ENCODE data around the gene FAM120C. TPM values are rescaled to one million over a fixed set of nuclear protein-coding genes. Genes with fewer than 3 reads are reported as not detected.

FAM120C gene, protein sequence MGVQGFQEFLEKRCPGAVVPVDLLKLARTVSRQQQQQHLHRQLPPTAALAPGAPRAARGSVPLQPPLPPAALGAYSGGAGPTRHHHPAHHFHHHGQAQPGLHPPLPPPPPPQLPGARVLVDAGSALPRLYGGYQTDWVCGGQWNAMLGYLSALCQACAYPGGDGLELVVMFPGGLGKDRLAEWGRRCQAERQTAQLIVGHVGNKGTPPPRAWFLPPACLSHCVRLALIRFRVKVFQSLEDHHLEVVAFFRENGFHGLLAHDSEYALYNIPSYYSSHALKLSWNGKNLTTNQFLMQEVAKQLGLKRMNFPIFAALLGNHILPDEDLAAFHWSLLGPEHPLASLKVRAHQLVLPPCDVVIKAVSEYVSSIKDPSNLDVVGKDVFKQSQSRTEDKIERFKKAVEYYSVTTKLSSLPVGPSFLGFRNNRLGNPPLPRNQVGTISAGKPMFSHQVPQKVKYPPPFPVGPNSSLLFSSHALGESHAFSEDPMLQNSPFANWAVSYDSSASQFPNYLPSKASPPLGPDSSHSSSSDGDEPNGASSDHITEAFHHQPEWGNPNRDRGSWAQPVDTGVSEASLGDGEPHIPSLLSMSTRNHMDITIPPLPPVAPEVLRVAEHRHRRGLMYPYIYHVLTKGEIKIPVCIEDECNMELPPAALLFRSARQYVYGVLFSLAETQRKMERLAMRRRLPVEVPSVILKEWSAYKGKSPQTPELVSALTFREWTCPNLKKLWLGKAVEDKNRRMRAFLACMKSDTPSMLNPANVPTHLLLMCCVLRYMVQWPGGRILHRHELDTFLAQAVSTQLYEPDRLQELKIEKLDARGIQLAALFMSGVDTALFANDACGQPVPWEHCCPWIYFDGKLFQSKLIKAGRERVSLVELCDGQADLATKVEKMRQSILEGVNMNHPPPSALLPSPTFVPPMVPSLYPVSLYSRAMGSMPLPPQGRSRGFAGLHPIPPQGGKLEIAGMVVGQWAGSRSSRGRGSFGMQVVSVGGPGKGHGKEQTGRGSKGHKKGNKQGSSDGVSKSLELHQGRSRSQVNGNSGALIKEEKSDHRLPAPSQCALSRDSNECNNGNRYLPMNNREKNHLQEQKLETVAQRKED
- total RNA-seq = 10 to 100 TPM in 1 of 2 donors, 1 to 10 TPM in 1; 4.7 to 10.4 TPM

DNA sequence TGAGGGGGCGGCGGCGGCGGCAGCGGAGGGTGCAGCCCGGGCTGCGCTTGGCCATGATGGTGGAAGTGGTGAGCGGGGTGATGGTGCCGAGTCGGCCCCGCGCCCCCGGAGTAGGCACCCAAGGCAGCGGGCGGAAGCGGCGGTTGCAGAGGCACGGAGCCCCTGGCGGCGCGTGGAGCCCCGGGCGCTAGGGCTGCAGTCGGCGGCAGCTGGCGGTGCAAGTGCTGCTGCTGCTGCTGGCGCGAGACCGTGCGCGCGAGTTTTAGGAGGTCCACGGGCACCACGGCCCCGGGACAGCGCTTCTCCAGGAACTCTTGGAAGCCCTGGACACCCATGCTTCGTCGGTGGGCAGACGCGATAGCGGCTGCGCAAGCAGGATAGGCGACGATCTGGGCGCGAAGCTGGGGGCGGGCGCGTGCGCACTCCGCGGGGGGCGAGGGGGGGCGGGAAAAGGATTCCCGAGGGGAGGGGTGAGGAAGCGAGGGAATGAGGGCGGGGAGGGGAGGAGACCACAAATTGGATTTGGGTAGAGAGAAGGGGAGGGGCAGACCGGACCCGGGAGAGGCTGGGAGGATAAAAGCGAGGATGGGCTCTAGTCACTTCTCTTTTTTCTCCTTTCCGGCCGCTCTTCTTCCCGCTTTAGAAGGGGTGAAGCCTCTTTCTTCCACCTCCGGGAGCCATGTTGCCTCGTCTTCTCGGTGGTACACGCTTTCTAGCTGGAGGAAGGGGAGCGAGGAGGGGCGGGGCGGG is at the start of gene FAM120C:
FAM120C (minus strand) TSS at position 391 of the 750 bp plus-strand sequence; CDS start at position 335, 56 bp downstream.
- DNase-seq (ENCODE audit: low spot score in 2 of 2) (peak; percentile 42 to 63), ATAC-seq (peak; percentile 57 to 77)
- Mint-ChIP-seq H3K36me3 (peaks cover 21 to 23% of the 10 kb centered on the region in 2 donors), H3K27ac (peak within 1 kb of the TSS; percentile 90 to 94), H3K9me3 (no peaks in the 10 kb centered on the region)

DNA sequence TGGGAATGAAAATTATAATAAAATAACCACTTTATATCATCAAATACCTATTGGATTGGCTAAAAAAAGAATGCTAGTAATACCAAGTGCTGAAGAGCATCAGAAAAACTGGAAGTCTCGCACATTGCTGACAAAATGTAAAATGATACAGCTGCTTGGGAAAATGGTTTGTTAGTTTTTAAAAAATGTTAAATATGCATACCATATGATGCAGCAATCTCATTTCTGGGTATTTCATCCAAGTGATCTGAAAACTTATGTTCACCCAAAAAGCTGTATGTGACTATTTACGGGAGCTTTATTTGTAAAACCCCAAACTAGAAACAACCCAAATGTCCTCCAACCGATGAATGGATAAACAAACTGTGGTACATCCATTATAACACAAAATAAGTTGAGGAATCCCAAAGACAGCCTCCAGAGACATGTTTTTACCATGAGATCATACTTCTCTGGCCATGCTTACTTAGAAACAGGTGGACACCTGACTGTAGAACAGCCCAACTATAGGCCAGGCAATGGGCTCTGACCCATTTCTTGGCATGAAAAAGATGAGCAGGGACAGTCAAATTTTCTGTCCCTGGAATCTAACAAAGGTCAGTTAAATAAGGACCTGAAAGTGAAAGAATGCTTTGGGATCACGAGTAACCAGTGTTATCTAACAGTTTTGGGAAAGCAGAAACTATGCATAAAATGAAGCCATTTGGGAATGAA is 47.5 kb upstream of the FAM120C start:
- H3K9me3 Mint-ChIP-seq = no peaks in the 10 kb centered on the region
- no peak overlapping the region for H3K27ac Mint-ChIP-seq
- no peak for ATAC-seq
- no peak for DNase-seq (ENCODE audit: low spot score in 2 of 2)
- H3K36me3 Mint-ChIP-seq = no peaks in the 10 kb centered on the region

DNA sequence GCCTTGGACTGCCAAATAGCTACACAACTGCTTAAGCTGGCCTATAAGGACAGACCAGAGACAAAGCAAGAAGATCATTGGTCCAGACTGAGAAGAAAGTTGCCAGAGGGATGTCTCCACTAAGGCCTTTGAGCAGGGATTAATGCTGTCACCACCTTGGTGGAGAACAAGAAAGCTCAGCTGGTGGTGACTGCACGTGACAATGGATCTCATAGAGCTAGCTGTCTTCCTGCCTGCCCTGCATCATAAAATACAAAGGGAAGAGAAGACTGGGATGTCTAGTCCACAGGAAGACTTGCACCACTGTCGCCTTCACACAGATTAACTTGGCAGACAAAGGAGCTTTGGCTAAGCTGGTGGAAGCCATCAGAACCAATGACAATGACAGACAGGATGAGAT is 40.5 kb upstream of the FAM120C start:
- ATAC-seq = no peak
- Mint-ChIP-seq H3K9me3 (no peaks in the 10 kb centered on the region), H3K36me3 (no peaks in the 10 kb centered on the region), H3K27ac (no peak overlapping the region)
- DNase-seq (ENCODE audit: low spot score in 2 of 2) = no peak

DNA sequence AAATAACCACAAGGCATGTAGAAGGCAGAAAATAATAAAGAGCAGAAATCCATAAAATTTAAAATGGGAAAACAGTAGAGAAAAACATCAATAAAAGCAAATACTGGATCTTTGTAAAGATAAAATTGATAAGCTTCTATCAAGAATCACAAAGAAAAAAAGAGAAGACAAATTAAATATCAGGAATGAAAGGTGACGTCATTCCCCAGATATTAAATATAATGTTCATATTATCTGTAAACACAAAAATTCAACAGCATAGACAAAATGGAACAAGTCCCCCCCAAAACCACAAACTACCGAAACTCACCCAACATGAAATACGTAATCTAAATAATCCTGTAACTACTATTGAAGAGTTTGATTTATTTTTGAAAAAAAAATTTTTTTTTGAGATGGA is 30.5 kb upstream of the FAM120C start:
- DNase-seq (ENCODE audit: low spot score in 2 of 2) (no peak), ATAC-seq (no peak)
- no peaks in the 10 kb centered on the region for H3K36me3 Mint-ChIP-seq
- no peak overlapping the region for H3K27ac Mint-ChIP-seq
- H3K9me3 Mint-ChIP-seq = no peaks in the 10 kb centered on the region

DNA sequence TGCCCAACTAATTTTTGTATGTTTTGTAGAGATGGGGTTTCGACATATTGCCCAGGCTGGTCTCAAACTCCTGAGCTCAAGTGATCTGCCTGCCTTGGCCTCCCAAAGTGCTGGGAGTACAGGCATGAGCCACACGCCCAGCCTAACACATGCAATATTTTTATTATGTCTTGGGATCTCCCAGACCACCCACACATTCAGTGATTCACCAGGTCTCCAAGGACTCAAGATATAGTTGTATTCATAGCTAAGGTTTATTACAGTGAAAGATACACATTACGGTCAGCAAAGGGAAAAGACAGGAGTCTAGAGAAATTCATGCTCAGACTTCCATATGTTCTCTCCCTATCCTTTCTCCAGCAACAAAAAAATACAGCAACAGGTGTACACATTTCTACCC is 25.5 kb upstream of the FAM120C start:
- Mint-ChIP-seq H3K9me3 (no peaks in the 10 kb centered on the region), H3K27ac (no peak overlapping the region), H3K36me3 (no peaks in the 10 kb centered on the region)
- ATAC-seq (no peak), DNase-seq (ENCODE audit: low spot score in 2 of 2) (no peak)

DNA sequence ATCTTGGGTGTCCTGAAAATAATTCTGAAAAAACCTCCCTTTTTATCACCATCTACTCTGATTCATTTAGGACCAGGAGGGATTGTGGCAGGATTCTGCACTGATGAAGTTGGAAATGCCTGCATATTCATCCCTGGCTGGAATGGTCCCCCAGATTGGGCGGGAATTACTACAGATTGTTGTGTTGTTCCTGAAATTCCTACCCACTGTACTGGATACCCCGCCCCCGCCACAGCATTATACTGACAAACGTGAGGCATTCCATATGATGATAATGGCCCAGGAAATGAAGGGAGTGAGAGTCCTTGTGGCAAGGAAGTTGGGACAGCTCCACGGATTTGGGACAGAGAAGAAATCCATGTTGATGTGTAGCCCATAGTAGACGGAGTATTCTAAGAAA is 15.2 kb upstream of the FAM120C start:
- no peak overlapping the region for H3K27ac Mint-ChIP-seq
- ATAC-seq = no peak
- DNase-seq (ENCODE audit: low spot score in 2 of 2) = no peak
- H3K36me3 Mint-ChIP-seq = no peaks in the 10 kb centered on the region
- no peaks in the 10 kb centered on the region for H3K9me3 Mint-ChIP-seq

DNA sequence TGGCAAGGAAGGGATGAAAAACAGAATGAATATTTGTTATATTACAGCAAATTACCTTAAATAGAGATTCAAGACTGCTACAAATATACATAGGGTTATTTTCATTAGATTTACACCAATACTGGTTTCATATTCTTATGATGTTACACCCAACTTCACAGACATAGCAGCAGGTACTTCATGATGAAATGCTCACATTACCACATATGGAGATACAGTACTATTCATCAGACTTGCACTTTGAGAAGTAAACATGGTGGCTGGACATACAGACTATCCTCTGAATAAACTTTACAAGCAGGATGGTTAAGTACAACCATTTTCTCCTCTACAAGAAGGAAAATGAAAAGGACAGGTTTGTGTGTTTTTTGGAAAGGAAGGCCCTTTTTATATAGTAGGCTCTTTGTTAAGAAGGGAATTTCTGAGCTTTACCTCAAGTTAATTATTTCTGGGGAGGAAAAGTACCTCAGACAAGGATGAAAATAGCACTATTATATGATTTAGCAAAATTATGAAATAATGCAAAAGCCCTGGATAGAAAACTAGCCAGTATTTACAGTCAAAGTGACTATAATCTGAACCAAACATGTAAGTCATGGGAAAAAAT is 12.0 kb upstream of the FAM120C start:
- no peaks in the 10 kb centered on the region for H3K36me3 Mint-ChIP-seq

DNA sequence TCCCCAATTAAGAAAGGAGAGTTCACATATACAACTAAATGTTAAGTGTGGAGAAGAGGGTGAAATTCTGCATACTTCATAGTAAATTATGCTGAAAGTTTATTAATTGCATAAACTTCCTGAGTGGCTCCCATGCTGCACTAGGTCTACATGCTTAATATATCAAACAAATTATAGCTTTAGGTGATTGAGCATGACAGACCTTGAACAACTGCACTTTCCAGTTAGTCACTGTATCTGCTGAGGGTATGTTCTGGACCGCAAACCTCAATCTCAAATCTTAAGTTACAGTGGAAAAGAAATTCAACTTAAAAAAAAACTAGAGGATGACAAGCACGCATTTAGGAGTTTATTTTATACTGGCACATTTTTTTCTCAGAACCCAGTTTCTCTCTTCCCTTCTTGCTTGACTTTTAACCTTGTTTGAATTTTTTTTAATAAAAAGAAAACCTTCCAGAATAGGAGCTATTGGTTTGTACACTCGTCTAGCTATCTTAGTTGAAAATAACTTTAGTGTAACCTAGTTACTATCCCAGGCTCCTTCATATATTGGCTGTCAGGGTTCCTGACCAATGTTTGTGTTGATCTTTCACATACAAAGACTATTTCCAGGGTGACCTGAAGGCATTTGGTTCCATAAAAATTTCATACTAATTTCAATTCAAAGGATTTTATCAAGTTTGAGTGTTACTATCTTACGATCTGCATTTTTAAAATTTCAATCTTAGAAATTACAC is 10.2 kb upstream of the FAM120C start:
- no peak for ATAC-seq
- DNase-seq (ENCODE audit: low spot score in 2 of 2) = no peak
- H3K27ac Mint-ChIP-seq = no peak overlapping the region
- no peaks in the 10 kb centered on the region for H3K9me3 Mint-ChIP-seq
- H3K36me3 Mint-ChIP-seq = no peaks in the 10 kb centered on the region

More for the DNA sequence above, 12.0 kb upstream of the FAM120C start:
- H3K27ac Mint-ChIP-seq = no peak overlapping the region
- DNase-seq (ENCODE audit: low spot score in 2 of 2) (no peak), ATAC-seq (no peak)
- H3K9me3 Mint-ChIP-seq = no peaks in the 10 kb centered on the region

DNA sequence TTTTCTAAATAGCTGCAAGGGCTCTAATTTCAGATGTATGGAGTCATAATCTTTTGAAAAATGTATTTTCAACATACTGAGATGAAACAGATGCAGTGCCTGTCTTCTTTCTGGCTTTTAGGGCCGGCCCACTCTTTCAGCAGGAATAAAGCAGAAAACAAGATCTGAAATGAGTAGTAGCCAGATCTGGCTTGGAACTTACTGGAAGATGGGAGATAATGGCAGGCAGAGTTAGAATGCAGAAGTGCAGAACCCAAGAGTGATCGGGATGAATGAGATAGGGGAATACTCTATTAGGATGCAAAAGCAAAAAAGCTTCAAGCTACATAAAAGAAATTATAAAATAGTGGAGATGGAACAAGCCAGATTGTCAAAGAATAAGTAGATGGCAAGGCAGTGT is 1.4 kb upstream of the FAM120C start:
- DNase-seq (ENCODE audit: low spot score in 2 of 2) (no peak), ATAC-seq (no peak)
- peaks cover 21 to 23% of the 10 kb centered on the region in 2 donors for H3K36me3 Mint-ChIP-seq
- H3K9me3 Mint-ChIP-seq = no peaks in the 10 kb centered on the region
- H3K27ac Mint-ChIP-seq = no peak overlapping the region

DNA sequence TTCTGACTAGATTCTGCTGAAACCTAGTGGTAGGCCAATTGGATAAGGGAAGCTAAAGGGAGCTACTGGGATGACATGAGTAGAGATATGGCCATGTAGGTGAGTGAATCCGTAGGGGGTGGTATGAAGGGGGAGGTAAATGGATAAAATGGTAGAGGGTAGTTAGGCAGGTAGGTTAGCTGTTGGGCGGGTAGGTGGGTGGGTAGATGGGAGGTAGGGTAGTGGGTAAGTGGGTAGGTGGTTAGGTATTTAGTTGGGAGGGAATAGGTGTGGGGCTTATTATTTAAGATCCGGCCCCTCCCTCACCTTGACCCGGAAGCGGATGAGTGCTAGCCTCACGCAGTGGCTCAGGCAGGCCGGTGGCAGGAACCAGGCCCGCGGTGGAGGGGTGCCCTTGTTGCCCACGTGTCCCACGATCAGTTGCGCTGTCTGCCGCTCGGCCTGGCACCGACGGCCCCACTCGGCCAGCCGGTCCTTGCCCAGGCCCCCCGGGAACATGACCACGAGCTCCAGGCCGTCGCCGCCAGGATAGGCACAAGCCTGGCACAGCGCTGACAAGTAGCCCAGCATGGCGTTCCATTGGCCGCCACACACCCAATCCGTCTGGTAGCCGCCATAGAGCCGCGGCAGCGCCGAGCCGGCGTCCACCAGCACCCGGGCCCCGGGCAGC is 725 bp downstream of the FAM120C start:
- Mint-ChIP-seq H3K36me3 (peaks cover 24 to 30% of the 10 kb centered on the region in 2 donors), H3K27ac (peak overlapping the region; percentile 76 to 90), H3K9me3 (no peaks in the 10 kb centered on the region)
- peak; percentile 54 to 71 for DNase-seq (ENCODE audit: low spot score in 2 of 2)
- ATAC-seq = peak; percentile 78 to 86

DNA sequence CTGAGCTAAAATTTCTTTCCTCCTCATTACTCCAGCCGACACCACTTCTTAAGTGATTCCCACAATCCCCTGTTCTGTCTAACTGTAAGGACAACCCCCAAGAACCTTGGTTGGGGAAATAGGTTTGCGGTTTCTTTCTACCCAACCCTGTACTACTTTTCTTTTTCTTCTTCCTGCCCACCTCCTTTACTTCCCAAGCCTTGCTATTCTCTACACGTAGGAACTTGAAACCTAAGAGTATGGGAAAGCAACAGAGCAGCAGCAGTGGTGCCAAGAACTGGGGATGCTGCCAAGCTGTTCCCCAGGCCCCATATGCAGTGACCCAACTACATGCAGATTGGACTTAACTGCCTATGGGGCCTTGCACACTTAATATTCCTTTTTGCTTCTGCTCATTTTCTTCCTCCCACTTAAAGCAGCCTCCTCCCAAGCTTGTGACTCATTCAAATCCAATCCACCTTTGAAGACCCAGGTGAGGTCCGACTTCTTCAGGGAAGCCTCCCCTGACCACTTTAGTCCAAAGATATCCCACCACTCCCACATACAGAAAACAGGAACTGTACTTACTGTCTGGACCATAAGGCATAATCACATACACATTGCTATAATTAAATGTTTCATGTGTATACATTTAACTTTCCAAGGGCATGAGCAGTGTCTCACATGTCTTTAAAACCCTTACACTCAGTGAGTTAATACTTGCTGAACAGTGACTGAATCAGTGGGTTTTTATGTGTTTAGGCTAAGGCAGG is 1.7 kb downstream of the FAM120C start:
- ATAC-seq (no peak), DNase-seq (ENCODE audit: low spot score in 2 of 2) (no peak)

DNA sequence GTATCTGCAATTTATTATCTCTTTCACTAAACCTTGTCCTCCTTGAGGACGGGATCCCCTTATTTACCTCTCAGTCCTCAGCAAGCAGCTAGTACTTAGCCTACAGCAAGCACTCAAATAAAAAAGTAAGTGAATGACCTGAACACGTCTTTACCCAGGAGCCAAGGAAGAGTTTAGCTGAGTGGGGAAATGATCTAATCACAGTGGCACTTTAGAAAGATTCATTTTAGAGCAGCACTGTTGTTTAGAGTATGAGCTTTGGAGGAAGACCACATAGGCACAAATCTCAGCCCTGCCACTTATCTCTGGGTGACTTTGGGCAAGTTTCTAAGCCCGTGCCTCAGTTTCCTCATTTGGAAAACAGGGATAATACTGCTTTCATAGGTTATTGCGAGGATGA is 2.7 kb downstream of the FAM120C start:
- Mint-ChIP-seq H3K36me3 (peaks cover 32 to 37% of the 10 kb centered on the region in 2 donors), H3K27ac (peak overlapping the region in 1 of 2 donors; percentile 30), H3K9me3 (peaks cover 0 to 5% of the 10 kb centered on the region in 2 donors)
- no peak for ATAC-seq
- no peak for DNase-seq (ENCODE audit: low spot score in 2 of 2)

More for the DNA sequence above, 1.7 kb downstream of the FAM120C start:
- peaks cover 0 to 5% of the 10 kb centered on the region in 2 donors for H3K9me3 Mint-ChIP-seq
- H3K36me3 Mint-ChIP-seq = peaks cover 32 to 37% of the 10 kb centered on the region in 2 donors
- peak overlapping the region; percentile 90 for H3K27ac Mint-ChIP-seq

DNA sequence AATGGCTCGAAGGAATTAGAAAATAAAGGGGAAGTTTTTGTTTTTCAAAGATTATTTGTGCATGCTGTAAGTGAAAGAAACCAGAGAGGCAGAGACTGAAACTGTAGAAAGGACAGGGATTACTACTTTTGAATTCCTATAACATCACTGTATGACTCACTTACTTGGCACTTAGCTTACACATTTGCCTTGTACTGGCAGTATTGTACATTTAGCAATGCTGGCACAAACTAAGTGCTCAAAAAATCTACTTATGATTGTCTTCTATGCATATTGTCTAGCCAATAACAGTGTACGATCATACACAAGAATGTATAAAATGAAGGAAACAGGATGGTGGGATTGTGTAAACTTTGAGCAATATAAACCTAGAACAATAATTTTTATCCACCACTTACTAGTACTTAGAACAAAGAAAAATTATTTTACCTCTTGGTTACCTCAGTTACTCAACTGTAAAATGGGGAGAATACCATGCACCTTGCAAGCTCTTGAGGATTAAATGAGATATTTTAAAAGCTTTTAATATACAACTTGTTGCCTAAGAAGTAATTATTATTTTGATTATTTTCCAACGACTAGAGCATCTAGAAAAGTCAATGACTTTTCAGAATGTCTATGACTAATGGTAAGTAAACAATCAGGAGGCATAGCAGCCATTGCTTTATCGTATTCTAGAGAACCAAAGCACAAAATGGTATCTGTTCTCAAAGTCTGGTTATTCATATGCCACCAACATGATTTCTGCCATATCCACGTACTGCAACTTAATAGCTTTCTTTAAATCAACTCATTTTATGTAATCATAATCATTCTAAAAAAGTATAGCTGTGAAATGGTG is 4.7 kb downstream of the FAM120C start:
- peaks cover 36 to 44% of the 10 kb centered on the region in 2 donors for H3K36me3 Mint-ChIP-seq
- ATAC-seq = peak; percentile 33 to 70
- H3K9me3 Mint-ChIP-seq = peaks cover 0 to 5% of the 10 kb centered on the region in 2 donors
- H3K27ac Mint-ChIP-seq = peak overlapping the region; percentile 24 to 71
- DNase-seq (ENCODE audit: low spot score in 2 of 2) = no peak

All from activated naive CD4-positive, alpha-beta T cell treated with anti-CD3 and anti-CD28 coated beads, Interleukin-2, amount 50 U/mL, for 72 hours (primary cell).